Psoas muscle (tissue), 8 donors: ENCODE measurements around the gene PLCD1. TPM values are rescaled to one million over a fixed set of nuclear protein-coding genes. Genes with fewer than 3 reads are reported as not detected.
"Not testable (repeated sequence)": the region's sequence is repeated elsewhere in the genome, so short reads cannot be mapped to it uniquely, and the experiment has no call there.

Experiments
- ATAC-seq, 4 donors: fragments of 200-7000 bp; cut with Tn5 transposase; one replicate each; pipeline ENCODE4 v1.9.1; 2020; ENCODE audit warnings: moderate library complexity in 3 of 4, mild to moderate bottlenecking in 2 of 4
- DNase-seq, 2 donors: peaks; one replicate each; pipeline ENCODE4 v3.0.0-alpha.2; 2020
- H3K27ac ChIP-seq: fragments of 200-600 bp; one replicate; pipeline ENCODE4 v1.8.0; 2022
- H3K27me3 ChIP-seq, 3 donors: fragments of 200-600 bp in 1 of 3; one replicate each; pipeline versions ENCODE4 v1.6.1 to v1.8.0; 2013 to 2022; ENCODE audit warnings: low read length in 2 of 3, mild to moderate bottlenecking in 2 of 3, moderate library complexity in 1 of 3; ENCODE audit not compliant: insufficient read depth in 3 of 3
- H3K36me3 ChIP-seq, 2 donors: fragments of 200-600 bp in 1 of 2; one replicate each; pipeline versions ENCODE4 v1.6.1 to v1.8.0; 2013 to 2022; ENCODE audit warnings: low read depth in 1 of 2, mild to moderate bottlenecking in 1 of 2, moderate library complexity in 1 of 2; ENCODE audit not compliant: insufficient read depth in 1 of 2
- H3K4me1 ChIP-seq: fragments of 200-600 bp; one replicate; pipeline ENCODE4 v1.8.0; 2022
- H3K4me3 ChIP-seq: fragments of 200-600 bp; one replicate; pipeline ENCODE4 v1.8.0; 2022; ENCODE audit warnings: mild to moderate bottlenecking
- H3K9me3 ChIP-seq: fragments of 200-600 bp; one replicate; pipeline ENCODE4 v1.8.0; 2022
- CTCF ChIP-seq: fragments of 200-600 bp; IDR thresholded peaks from one replicate; pipeline ENCODE4 v1.8.0; 2022; ENCODE audit warnings: antibody characterized with exemption
- WGBS, 3 donors: extraction: QIAGEN DNeasy Blood & Tissue Kit; methylation state at CpG; one replicate each; pipeline versions ENCODE4 v1.1.6 to v1.1.7; 2013; 5-methylcytosine and 5-hydroxymethylcytosine counted together
- intact Hi-C, 2 donors: fragments of 100-400 bp; cut with DNase I; formaldehyde crosslinking; loops; one replicate each; pipeline versions ENCODE4 v1.11.0 to v1.14.2; 2022
- polyA plus RNA-seq, 3 donors: library from polyadenylated mRNA; stranded (reverse); fragments of 200-250 nt; gene quantifications; one replicate each; pipeline ENCODE4 v1.2.3, GENCODE V29; 2013
- total RNA-seq, 4 donors: library from RNA; stranded (reverse); fragmentation: NEBNext Ultra II Directional in 2 of 4; extraction: Animal tissue kit (Norgen Biotek cat#: 25700) in 2 of 4; gene quantifications; one replicate each; pipeline versions ENCODE4 v1.2.1 to v1.2.4, GENCODE V29; 2021 to 2023
- donor health status: healthy with polysubstance abuse.
- donor health status: DM: no; HTN: no; CAD: no; lungs with moderate emphysema.
- donor health status: Bipolar disorder and iron deficiency.
- donor health status: healthy.
- donor health status: DM: yes; HTN: yes; CAD: no.
- donor health status: DM: no; HTN: no; CAD: no.
- donor health status: DM: no; HTN: no; CAD: no.
- donor health status: DM: yes; HTN: yes; CAD: no.

Gene PLCD1
- total and polyA plus RNA-seq, 7 donors, result 2.4 to 7.9 (median 4.8) TPM

- no peak for TF ChIP-seq CTCF
Observed at GRCh38 chr3:37990527-37990926, 38.9 kb downstream of the PLCD1 start, which contains the start of gene VILL. Gene VILL (plus strand): TSS chr3:37990786. CDS start chr3:37993673, 2,887 bp downstream.

GRCh38 chr3:37989821-37990480, 39.5 kb downstream of the PLCD1 start:
- Histone ChIP-seq H3K27me3 (no peaks in the 10 kb centered on the region), H3K4me1 (no peaks in the 10 kb centered on the region), H3K27ac (no peak overlapping the region), H3K36me3 (no peaks in the 10 kb centered on the region), H3K9me3 (no peaks in the 10 kb centered on the region), H3K4me3 (no peak overlapping the region)
- TF ChIP-seq CTCF, result no peak
- DNase-seq (no peak), ATAC-seq (no peak)
- intact Hi-C loops, result no loop called here
- 84 to 93% (median 91%) methylated on average over 7 of the region's 7 CpGs for WGBS, 3 donors

More at GRCh38 chr3:37990527-37990926, 38.9 kb downstream of the PLCD1 start, which contains the start of gene VILL:
- no peak within 1 kb of the TSS for H3K27ac ChIP-seq
- DNase-seq, result no peak
- no peaks in the 10 kb centered on the region for H3K9me3 ChIP-seq
- 76 to 80% (median 79%) methylated on average over 10 of the region's 10 CpGs for WGBS, 3 donors
- intact Hi-C loops, result no loop called here
- no peak within 1 kb of the TSS for H3K4me3 ChIP-seq
- H3K27me3 ChIP-seq, result no peaks in the 10 kb centered on the region
- H3K4me1 ChIP-seq, result no peaks in the 10 kb centered on the region
- no peaks in the 10 kb centered on the region for H3K36me3 ChIP-seq
- ATAC-seq, result no peak

DNA sequence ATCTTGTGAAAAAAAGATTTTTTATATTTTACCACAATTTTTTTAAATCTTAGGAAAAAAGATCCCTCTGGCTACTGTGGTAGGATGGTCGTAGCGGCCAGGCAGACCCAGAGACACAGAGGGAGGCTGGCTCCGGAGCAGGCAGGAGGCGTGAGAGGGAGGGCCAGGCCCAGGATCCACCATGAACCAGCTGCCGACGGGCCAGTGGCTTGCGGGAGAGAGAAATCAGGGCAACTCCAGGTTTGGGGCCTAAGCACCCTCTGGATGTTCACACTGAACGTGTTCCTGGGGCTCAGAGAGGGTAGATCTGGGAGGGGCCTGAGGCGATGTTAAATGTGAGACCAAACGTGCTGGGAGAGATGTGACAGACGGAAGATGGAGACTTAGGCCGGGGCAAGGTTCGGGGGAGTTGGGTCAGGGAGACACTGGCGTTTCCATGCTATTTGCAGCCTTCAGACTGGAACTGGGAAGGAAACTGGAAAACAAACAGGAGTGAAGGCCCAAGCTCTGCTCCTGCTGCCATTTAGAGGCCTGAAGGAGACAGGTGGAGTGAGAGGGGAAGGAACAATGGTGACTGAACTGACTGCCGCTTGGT, 40.4 kb downstream of the PLCD1 start:
- no peaks in the 10 kb centered on the region for H3K4me1 ChIP-seq
- WGBS, 3 donors, result 81 to 88% (median 82%) methylated on average over 15 of the region's 15 CpGs
- H3K27ac ChIP-seq, result no peak overlapping the region
- DNase-seq (no peak), ATAC-seq (no peak)
- H3K4me3 ChIP-seq, result no peak overlapping the region
- TF ChIP-seq CTCF, result no peak
- H3K36me3 ChIP-seq, result no peaks in the 10 kb centered on the region
- intact Hi-C loops, result no loop called here
- H3K27me3 ChIP-seq, result no peaks in the 10 kb centered on the region
- no peaks in the 10 kb centered on the region for H3K9me3 ChIP-seq

GRCh38 chr3:37988376-37988775, 41.1 kb downstream of the PLCD1 start:
- ATAC-seq, H3K4me1 ChIP-seq, H3K27ac ChIP-seq, H3K27me3 ChIP-seq, H3K9me3 ChIP-seq, DNase-seq, H3K36me3 ChIP-seq, intact Hi-C loops, H3K4me3 ChIP-seq: not testable (repeated sequence)
- WGBS, 3 donors, result 93 to 96% (median 93%) methylated on average over 10 of the region's 10 CpGs

GRCh38 chr3:37987751-37988179, 41.7 kb downstream of the PLCD1 start:
- no peak for TF ChIP-seq CTCF
- ATAC-seq (no peak), DNase-seq (no peak)
- no peaks in the 10 kb centered on the region for H3K9me3 ChIP-seq
- no peaks in the 10 kb centered on the region for H3K4me1 ChIP-seq
- H3K27ac ChIP-seq, result no peak overlapping the region
- no peaks in the 10 kb centered on the region for H3K36me3 ChIP-seq
- intact Hi-C loops, result no loop called here
- no peak overlapping the region for H3K4me3 ChIP-seq
- 73 to 79% (median 77%) methylated on average over 7 of the region's 7 CpGs for WGBS, 3 donors
- no peaks in the 10 kb centered on the region for H3K27me3 ChIP-seq
